GM10847 (cell line): ENCODE data around the gene LARP7.

Experiments
- POLR2A ChIP-seq: IDR thresholded peaks from 2 replicates; pipeline ENCODE4 v1.6.1; 2011; ENCODE audit not compliant: insufficient read length; ENCODE audit errors: extremely low read depth

LARP7 gene

GRCh38 chr4:112636688-112637551 is at the start of gene LARP7, which contains the start of gene ZGRF1:
Gene LARP7, plus strand, starts transcription at chr4:112637143. Its CDS starts 7,527 bp downstream, at chr4:112644670.
Gene ZGRF1, minus strand, starts transcription at chr4:112636909. Its CDS starts 3,733 bp downstream, at chr4:112633176.
- TF ChIP-seq POLR2A: peak; percentile 64

GRCh38 chr4:112589206-112589605 is 47.7 kb upstream of the LARP7 start:
- no peak for TF ChIP-seq POLR2A

GRCh38 chr4:112591593-112591992 is 45.4 kb upstream of the LARP7 start:
- TF ChIP-seq POLR2A: no peak

- no peak for TF ChIP-seq POLR2A
Observed at GRCh38 chr4:112592717-112593116, 44.2 kb upstream of the LARP7 start.

- TF ChIP-seq POLR2A: no peak
Observed at GRCh38 chr4:112593438-112594133, 43.4 kb upstream of the LARP7 start.

GRCh38 chr4:112594993-112595392 is 42.0 kb upstream of the LARP7 start:
- TF ChIP-seq POLR2A: no peak

GRCh38 chr4:112604589-112604988 is 32.4 kb upstream of the LARP7 start:
- TF ChIP-seq POLR2A: no peak

GRCh38 chr4:112616984-112617383 is 20.0 kb upstream of the LARP7 start:
- TF ChIP-seq POLR2A: no peak

GRCh38 chr4:112626228-112626627 is 10.7 kb upstream of the LARP7 start:
- no peak for TF ChIP-seq POLR2A

GRCh38 chr4:112633477-112634235 is 3.3 kb upstream of the LARP7 start:
- TF ChIP-seq POLR2A: no peak

GRCh38 chr4:112637552-112637866 is 566 bp downstream of the LARP7 start:
- no peak for TF ChIP-seq POLR2A

- no peak for TF ChIP-seq POLR2A
Observed at GRCh38 chr4:112642526-112642925, 5.6 kb downstream of the LARP7 start.

- TF ChIP-seq POLR2A: no peak
Observed at GRCh38 chr4:112645541-112646329, 8.8 kb downstream of the LARP7 start.

GRCh38 chr4:112646632-112647537 is 9.9 kb downstream of the LARP7 start:
- TF ChIP-seq POLR2A: no peak

- no peak for TF ChIP-seq POLR2A
Observed at GRCh38 chr4:112647785-112648184, 10.8 kb downstream of the LARP7 start.
